GM19438 (cell line): ENCODE data around the gene USP13.

Source experiments
- ATAC-seq: cut with Tn5 transposase; IDR thresholded peaks from one replicate; pipeline ENCODE4 v1.9.1; 2021; ENCODE audit warnings: low read depth; ENCODE audit not compliant: unreplicated experiment

Gene USP13

GRCh38 chr3:179732661-179733348 is 80.0 kb downstream of the USP13 start:
- ATAC-seq, result no peak

DNA sequence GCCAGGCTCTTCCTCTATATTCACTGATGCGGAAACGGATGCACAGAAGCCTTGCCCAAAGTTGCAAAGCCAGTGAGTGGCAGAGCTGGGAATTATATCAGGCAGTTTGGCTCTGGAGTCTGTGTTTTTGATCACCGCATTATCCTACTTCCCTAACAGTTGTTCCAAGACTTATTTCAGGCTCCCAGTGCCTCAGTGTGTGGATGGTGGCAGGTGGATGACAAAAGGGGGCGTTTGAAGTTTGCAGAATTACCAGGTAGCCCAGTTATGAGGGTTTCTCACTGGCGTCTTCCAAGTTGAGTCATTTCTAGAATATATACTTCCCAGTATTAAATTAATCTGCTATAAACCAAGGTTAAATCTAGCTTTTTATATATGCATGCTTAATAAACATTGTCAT is 81.0 kb downstream of the USP13 start:
- no peak for ATAC-seq

DNA sequence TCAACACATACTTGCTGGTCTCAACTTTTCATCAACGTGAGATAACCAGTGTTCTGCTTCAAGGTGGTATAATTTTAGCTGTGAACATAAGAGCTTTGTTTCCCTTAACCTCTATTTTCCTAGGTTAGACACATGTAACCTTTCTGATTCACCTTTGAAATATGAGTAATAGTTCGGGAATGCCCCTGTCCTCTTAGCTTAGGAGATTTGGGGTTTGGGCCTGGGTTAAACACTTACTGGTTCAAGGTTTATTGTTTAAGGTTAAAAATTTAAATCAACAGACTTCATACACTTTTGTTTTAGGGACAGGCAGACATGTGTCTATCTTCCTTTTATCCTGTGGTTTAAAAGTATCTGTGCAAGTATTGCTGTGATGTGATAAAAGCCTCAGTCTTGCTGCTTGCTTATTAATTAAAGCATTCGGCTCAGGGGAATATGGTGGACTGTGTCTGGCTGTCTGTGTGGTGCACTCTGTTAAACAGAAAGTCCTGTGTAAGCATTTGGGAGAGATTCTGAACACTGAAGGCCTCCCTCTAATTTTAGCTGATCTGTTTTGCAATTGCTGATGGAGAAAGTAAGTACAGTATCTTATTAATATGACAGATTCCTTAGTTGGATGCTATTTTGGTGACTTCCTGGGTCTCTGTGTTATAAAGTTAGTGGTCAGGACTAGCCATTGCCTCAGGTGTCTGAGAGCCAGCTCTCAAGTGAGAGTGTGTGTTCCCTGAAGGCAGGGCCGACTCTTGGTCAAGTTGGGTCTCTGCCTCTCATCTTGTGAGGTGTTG is 81.8 kb downstream of the USP13 start:
- ATAC-seq, result no peak

GRCh38 chr3:179735321-179735720 is 82.5 kb downstream of the USP13 start:
- no peak for ATAC-seq

DNA sequence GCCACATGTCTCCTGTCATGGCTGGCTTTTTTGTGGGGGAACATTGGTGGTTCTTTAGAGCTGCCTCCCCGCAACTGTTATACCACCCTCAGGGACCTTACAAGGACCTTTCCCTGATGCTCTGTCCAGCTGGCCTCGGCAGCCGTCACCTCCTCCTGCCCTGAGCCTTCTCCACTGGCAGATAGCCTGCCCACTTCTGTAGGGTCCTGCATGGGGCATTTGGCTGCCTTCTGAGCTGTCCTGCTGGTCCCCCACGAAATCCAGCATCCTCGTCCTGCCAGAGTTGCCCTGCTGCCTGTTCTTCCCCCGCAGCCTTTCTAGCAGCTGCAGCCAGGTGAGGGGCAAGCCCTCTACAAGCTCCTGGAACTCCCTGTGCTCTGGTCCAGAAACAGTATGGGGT is 86.2 kb downstream of the USP13 start:
- ATAC-seq, result no peak

GRCh38 chr3:179739816-179740594 is 87.2 kb downstream of the USP13 start:
- no peak for ATAC-seq

DNA sequence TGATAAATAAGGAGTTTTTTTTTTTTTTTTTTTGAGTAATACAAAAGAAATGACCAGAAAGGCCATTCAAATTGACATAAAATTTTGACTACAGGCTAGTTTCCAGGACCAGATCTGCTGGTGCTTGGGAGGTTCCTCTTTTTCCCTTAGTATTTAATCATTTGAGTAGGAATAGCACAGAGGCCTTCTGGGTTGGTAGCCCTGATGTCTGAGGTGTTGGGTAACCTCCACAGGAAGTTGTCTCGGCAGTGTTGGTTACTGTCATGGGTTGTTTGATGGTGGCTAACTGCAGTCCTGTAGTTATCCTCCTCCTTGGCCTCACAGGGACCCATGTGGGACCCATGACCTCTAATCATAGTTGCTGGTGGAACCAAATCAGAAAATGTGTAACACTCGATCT is 91.1 kb downstream of the USP13 start:
- ATAC-seq, result no peak

DNA sequence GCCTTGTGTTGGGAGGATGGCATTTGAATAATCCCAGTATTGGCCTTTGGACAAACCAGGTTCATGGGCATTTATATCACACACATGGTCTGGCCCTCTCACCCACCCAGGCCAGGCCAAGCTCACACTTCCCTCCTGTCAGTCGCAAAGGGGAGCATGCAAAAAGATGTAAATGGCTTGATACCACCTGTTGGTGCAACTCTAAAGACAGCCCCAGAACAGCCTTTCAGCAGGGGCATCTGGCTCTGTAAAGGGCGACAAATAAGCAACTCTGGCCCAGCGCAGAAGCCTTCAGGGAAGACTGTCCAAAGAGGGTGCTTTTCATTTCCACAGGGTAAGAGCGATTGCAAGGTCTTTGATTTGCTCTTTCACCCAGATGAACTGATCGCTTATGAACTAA is 91.8 kb downstream of the USP13 start:
- ATAC-seq, result no peak

- no peak for ATAC-seq
Observed at GRCh38 chr3:179745079-179745478, 92.2 kb downstream of the USP13 start.

- ATAC-seq, result no peak
Observed at GRCh38 chr3:179745716-179746115, 92.9 kb downstream of the USP13 start.

GRCh38 chr3:179750720-179751328 is 98.0 kb downstream of the USP13 start:
- peak; percentile 54 for ATAC-seq

DNA sequence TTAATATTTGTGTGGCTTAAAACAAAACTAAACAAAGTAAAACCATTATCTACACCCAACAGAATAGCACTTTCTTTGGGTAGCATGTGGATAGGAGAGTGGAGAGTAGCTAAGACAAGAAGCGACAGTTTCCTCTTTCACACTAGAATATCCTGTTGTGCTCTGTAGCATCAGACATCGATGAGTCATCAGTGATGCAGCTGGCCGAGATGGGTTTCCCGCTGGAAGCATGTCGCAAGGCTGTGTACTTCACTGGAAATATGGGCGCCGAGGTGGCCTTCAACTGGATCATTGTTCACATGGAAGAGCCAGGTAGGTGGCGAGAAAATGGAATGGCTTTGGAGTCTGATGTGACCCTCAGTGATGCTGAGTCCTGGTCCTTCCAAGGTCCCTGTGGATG is 108.1 kb downstream of the USP13 start:
- ATAC-seq, result no peak

DNA sequence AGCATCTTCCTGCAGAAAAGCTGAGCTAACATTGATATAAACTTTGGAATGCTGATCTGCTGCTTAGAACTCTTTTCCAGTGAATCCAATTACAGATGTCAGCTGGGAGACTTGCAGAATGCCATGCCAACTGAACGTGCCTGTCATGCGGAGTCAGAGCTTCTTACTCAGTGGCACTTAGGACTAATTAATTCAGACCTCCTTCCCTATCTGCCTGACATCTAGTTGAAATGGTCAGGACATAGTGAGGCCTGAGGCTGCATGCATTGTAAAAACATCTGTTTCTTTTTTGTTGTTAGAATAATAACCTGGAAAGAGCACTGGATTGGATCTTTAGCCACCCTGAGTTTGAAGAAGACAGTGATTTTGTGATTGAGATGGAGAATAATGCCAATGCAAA is 112.6 kb downstream of the USP13 start:
- ATAC-seq, result no peak

DNA sequence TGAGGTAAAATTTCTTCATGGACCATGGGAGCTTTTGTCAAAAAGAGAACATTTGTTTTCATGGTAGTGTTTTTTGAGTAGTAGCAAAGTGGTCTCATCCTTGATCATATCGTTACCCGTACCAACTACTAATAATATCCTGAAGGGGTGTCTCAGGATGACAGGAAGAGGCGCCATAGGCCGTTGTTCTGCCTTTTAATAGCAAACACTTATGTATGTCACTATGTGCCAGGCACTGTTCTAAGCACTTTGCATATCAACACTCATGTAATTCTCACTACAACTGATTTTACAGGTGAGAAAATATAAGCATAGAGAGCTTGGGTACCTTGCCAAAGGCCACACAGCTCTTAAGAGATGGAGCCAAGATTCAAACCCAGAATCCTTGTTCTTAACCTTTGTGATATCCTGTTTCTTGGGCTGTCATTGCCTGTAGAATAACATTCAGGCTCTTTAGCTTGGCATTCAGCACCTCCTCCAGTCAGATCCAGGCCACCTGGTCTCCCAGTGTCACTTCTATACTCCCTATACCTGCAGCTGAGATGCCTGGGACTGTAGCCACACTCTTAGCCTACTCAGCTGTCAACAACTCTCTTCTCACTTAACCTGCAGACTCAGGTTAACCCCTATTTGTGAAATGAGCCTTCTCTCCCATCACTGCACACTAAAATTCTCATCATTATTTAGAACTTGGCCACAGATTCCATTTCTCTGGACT is 113.7 kb downstream of the USP13 start:
- no peak for ATAC-seq

- no peak for ATAC-seq
Observed at GRCh38 chr3:179768080-179768479, 115.2 kb downstream of the USP13 start.

DNA sequence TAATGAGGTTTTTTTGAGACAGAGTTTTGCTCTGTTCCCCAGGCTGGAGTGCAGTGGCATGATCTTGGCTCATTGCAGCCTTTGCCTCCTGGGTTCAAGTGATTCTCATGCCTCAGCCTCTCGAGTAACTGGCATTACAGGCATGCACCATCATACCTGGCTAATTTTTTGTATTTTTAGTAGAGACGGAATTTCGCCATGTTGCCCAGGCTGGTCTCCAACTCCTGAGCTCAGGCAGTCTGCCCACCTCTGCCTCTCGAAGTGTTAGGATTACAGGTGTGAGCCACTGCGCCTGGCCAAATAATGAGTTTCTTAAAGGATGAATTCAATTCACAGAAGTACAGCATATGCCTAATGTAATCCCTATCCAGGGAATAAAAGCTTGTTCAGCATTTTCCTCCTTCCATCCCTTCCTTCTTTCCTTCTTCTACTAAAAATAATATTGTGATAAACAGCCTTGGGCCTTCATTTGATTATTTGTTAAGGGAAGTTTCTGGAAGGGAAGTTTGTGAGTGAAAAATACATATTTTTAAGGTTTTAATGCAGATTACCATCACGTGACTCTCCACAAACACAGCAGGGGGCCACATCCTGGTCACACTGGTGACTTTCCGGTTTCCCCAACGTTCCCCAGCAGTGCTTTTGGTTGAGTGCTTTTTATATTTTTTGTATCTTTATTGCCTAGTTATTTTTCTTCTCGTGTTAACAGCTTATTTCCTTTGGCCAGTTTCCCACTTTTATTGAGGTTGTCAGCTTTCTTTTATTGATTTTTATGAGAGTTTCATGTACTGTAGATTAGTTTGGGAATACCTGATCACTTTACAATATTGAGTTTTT is 116.8 kb downstream of the USP13 start:
- no peak for ATAC-seq

DNA sequence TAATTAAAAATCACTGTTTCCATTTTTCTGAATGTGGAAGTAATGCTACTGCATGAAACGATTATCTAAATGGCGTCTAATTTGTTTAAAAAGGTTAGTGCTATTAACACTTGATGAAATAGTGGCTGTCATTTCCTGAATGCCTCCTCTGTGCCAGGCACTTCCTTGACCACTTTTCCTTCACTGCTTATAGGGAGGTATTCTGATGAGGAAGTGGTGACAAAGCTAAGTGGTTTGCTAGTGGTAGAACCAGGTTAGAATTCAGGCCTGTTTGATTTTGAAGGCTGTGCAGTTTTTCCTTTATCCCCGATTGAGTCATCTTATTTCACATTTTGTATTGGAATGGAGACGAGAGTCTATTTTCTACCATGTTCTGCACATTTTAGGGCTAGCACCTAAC is 119.0 kb downstream of the USP13 start:
- ATAC-seq, result no peak

DNA sequence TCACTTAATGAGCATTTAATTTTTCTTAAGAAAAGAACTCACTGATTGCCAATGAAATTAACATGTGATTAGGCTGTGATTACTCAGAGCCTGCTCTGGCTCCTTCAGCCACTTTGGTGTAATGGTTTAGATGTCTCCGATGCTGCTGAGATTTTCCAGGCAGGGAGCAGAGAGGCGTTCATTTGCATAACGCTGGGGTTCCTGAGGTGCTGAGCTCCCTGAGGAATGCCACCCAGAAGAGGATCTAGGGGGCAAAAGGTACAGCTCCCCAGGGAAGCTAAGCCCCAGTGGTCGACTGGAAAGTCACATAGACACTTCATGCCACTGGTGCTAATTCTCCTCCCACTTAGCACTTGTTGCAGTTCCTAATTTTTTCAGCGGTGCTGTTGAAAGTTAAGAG is 119.5 kb downstream of the USP13 start:
- ATAC-seq, result no peak

GRCh38 chr3:179775416-179776122 is 122.7 kb downstream of the USP13 start:
- no peak for ATAC-seq
